Renal cortex interstitium (tissue), 15 donors: Measurements from ENCODE around the gene LRRC32. TPM values are rescaled to one million over a fixed set of nuclear protein-coding genes. Genes with fewer than 3 reads are reported as not detected.

Experiments
- DNase-seq, 11 donors: peaks; one replicate each; pipeline ENCODE4 v3.0.0-alpha.2; 2013; ENCODE audit warnings: low read depth in 9 of 11, low spot score in 4 of 11; ENCODE audit errors: extremely low read depth in 1 of 11
- long read RNA-seq, 16 experiments: transcript quantifications; one replicate each; lab custom pipeline, GENCODE V29; 2026
- polyA plus RNA-seq, 3 donors: library from polyadenylated mRNA; unstranded; fragments of 120-200 nt; gene quantifications; one replicate each; pipeline ENCODE4 v1.2.1, GENCODE V29; 2013; ENCODE audit not compliant: insufficient read length in 3 of 3

LRRC32 gene, protein sequence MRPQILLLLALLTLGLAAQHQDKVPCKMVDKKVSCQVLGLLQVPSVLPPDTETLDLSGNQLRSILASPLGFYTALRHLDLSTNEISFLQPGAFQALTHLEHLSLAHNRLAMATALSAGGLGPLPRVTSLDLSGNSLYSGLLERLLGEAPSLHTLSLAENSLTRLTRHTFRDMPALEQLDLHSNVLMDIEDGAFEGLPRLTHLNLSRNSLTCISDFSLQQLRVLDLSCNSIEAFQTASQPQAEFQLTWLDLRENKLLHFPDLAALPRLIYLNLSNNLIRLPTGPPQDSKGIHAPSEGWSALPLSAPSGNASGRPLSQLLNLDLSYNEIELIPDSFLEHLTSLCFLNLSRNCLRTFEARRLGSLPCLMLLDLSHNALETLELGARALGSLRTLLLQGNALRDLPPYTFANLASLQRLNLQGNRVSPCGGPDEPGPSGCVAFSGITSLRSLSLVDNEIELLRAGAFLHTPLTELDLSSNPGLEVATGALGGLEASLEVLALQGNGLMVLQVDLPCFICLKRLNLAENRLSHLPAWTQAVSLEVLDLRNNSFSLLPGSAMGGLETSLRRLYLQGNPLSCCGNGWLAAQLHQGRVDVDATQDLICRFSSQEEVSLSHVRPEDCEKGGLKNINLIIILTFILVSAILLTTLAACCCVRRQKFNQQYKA
- polyA plus RNA-seq = 10 to 100 TPM; 58.5 to 65.6 (median 59.5) TPM
- long read RNA-seq, donor 1, full-length matches to known transcripts = 22 of 27 reads
- long read RNA-seq, donor 1, partial matches to known transcripts = 5 of 27 reads
- long read RNA-seq, donor 1, other reads (novel, unspliced or antisense) = 0 of 27 reads
- long read RNA-seq, donor 2, full-length matches to known transcripts = 17 of 22 reads
- long read RNA-seq, donor 2, partial matches to known transcripts = 5 of 22 reads
- long read RNA-seq, donor 2, other reads (novel, unspliced or antisense) = 0 of 22 reads
- long read RNA-seq, donor 3, full-length matches to known transcripts = 28 of 28 reads
- long read RNA-seq, donor 3, partial matches to known transcripts = 0 of 28 reads
- long read RNA-seq, donor 3, other reads (novel, unspliced or antisense) = 0 of 28 reads
- long read RNA-seq, donor 4, full-length matches to known transcripts = 11 of 11 reads
- long read RNA-seq, donor 4, partial matches to known transcripts = 0 of 11 reads
- long read RNA-seq, donor 4, other reads (novel, unspliced or antisense) = 0 of 11 reads
- long read RNA-seq, donor 5 = 0 reads
- long read RNA-seq, donor 6, full-length matches to known transcripts = 16 of 16 reads
- long read RNA-seq, donor 6, partial matches to known transcripts = 0 of 16 reads
- long read RNA-seq, donor 6, other reads (novel, unspliced or antisense) = 0 of 16 reads
- long read RNA-seq, donor 7, full-length matches to known transcripts = 13 of 13 reads
- long read RNA-seq, donor 7, partial matches to known transcripts = 0 of 13 reads
- long read RNA-seq, donor 7, other reads (novel, unspliced or antisense) = 0 of 13 reads
- long read RNA-seq, donor 8, full-length matches to known transcripts = 18 of 18 reads
- long read RNA-seq, donor 8, partial matches to known transcripts = 0 of 18 reads
- long read RNA-seq, donor 8, other reads (novel, unspliced or antisense) = 0 of 18 reads
- long read RNA-seq, donor 9, full-length matches to known transcripts = 7 of 7 reads
- long read RNA-seq, donor 9, partial matches to known transcripts = 0 of 7 reads
- long read RNA-seq, donor 9, other reads (novel, unspliced or antisense) = 0 of 7 reads
- long read RNA-seq, donor 10, full-length matches to known transcripts = 7 of 7 reads
- long read RNA-seq, donor 10, partial matches to known transcripts = 0 of 7 reads
- long read RNA-seq, donor 10, other reads (novel, unspliced or antisense) = 0 of 7 reads
- long read RNA-seq, donor 11, full-length matches to known transcripts = 8 of 8 reads
- long read RNA-seq, donor 11, partial matches to known transcripts = 0 of 8 reads
- long read RNA-seq, donor 11, other reads (novel, unspliced or antisense) = 0 of 8 reads
- long read RNA-seq, donor 12, full-length matches to known transcripts = 2 of 2 reads
- long read RNA-seq, donor 12, partial matches to known transcripts = 0 of 2 reads
- long read RNA-seq, donor 12, other reads (novel, unspliced or antisense) = 0 of 2 reads
- long read RNA-seq, donor 13 = 0 reads
- long read RNA-seq, donor 14, full-length matches to known transcripts = 13 of 13 reads
- long read RNA-seq, donor 14, partial matches to known transcripts = 0 of 13 reads
- long read RNA-seq, donor 14, other reads (novel, unspliced or antisense) = 0 of 13 reads
- long read RNA-seq, donor 15, full-length matches to known transcripts = 1 of 13 reads
- long read RNA-seq, donor 15, partial matches to known transcripts = 12 of 13 reads
- long read RNA-seq, donor 15, other reads (novel, unspliced or antisense) = 0 of 13 reads
- long read RNA-seq, donor 16, full-length matches to known transcripts = 41 of 41 reads
- long read RNA-seq, donor 16, partial matches to known transcripts = 0 of 41 reads
- long read RNA-seq, donor 16, other reads (novel, unspliced or antisense) = 0 of 41 reads

DNA sequence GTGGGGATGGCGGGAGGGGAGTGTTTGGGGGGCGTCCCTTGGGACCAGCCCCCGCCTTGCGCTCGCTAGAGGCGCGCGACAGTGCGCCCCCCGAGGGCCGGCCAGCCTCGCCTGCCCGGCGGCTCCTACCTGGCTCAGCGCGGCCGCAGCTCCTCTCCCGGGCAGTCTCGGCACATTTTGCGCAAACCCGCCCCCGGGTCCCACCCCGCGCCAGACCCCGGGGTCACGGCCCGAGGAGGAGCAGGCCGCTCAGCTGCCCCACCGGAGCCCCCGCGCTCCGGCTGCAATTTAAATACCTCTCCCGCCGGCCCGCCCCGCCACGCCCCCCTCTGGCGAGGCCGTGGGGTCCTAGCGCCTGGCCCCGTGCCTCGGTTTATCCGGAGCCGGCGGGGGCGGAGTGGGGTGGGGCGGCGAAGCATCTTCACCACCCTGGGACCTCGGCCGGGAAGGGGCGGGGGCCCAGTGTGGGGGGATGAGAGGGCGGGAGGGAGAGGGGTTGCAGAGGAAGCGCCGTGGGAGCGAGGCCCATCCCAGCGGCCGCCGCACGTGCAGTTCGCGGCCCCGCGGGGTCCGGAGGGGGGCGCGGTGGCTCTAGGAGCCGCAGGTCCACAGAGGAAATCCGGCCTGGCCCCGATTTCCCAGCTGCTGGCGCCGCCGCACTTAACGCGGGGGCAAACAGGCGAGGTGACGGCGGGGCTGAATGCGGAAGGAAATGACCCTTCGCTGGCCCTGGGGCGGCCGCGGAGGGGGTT, at the start of gene LRRC32:
Gene LRRC32, minus strand, starts transcription at position 263 of the 752 bp plus-strand sequence. CDS start 4,793 bp downstream, outside the sequence.
- peak in 1 of 11 donors; percentile 58 for DNase-seq

DNA sequence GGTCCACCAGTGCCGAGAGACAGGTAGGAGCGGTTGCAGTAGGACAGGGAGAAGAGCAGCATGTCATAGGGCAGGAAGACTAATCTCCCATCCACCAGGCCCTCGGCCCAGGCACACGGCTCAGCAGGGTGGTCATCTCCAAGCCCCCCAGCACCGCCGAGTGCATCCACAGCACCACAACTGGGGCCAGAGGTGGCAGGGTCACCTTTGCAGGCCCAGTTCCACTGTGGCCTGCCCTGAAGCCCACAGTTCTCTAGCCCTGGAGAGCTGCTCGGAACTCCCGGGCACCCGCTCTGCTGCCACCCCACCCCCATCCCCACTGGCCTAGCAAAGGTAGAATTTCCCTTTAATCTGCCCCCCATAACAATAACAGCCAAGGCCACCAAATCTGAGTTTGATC, 49.1 kb upstream of the LRRC32 start:
- DNase-seq = no peak

DNA sequence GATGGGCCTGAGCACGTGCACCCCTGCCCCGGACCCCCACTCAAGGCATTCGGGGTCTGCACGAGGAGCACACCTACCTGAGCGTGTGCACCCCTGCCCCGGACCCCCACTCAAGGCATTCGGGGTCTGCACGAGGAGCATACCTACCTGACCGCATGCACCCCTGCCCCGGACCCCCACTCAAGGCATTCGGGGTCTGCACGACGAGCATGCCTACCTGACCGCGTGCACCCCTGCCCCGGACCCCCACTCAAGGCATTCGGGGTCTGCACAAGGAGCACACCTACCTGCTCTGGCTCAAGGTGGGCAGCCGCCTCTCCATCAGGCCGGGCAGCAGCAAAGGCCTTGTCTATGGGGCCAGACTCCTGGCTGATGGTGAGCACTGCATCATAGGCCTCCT, 48.7 kb upstream of the LRRC32 start:
- DNase-seq = no peak

DNA sequence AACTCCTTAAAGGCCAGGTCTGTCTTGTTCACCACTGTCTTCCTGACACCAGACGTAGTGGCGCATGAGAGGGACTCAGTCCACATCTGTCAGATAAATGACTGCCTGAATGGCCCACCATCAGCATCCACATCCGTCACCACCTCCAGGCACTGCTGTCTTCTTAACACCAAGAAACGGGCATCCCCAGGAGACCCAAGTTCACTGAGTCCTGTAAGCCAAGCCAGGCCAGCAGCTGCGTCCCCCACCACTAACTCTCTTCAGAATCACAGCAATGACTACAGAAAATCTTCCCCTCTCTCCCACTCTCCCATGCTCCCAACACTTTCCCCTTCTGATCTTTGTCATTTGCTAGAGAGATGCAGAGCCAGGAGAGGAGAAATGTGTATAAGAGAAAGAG, 47.3 kb upstream of the LRRC32 start:
- no peak for DNase-seq

DNA sequence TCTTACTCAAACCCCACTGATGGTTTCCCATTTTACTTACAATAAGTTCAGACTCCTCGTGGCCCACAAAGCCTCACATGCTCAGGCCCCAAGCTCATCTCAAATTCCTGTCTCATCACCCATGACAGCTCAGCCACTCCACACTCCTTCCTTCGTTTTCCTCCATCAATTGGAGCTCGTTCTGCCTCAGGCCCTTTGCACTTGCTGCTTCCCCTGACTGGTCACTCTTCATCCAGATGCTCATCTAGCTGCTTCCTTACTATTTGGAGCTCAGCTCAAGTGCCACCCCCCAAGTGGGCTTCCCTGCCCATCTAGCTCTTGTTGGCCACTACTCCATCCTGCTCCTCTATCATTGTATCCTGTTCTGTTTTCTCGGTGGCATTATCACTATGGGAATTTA, 46.8 kb upstream of the LRRC32 start:
- DNase-seq = no peak

DNA sequence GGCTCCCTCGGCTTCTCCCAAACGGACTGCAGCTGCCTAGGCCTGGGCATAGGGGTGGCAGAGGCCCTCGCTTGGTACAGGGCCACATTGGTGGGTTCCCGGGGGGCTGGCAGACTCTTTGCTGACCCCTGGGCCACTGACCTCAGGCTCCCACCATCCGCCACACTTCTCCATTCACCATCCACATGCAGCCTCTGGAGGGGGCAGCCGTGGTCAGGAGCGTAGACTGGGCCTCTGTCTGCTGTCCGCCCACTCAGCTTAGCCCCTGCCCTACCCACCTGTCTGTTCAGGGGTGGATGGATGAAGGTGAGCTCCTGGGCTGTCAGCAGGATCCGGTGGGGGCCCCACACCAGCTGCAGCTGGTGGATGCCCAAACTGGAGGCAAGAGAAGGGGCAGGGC, 45.7 kb upstream of the LRRC32 start:
- no peak for DNase-seq

DNA sequence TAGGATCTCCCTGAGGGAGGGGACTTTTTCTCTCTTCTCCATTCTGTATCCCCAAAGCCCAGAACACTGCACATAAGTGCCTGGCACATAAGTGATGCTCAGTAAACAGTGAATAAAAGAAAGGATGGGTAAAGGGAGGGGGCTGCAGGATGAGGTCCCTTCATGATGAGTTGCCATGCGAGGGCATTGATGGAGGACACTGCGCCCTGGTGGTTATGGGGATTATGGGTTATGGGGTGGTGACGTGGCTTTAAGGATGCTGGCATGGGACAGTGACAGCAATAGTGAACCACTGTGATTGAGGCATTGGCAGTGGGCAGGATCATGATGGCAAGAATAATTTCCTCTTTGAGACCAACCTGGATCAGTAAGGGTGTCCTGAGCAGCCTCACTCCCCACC, 43.9 kb upstream of the LRRC32 start:
- DNase-seq = no peak

DNA sequence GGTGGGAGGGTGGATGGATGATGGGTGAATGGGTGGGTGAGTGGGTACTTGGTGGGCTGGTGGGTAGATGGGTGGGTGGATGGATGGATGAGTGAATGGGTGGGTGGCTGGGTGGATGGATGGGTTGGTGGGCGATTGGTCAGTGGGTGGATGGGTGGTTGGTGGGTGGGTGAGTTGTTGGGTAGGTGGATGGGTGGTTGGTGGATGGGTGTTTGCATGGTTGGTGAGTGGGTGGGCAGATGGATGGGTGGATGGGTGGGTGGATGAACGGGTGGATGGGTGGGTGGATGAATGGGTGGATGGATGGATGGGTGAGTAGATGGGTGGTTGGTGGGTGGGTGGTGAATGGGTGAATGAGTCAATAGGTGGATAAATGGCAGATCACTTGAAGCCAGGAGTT, 43.0 kb upstream of the LRRC32 start:
- no peak for DNase-seq

DNA sequence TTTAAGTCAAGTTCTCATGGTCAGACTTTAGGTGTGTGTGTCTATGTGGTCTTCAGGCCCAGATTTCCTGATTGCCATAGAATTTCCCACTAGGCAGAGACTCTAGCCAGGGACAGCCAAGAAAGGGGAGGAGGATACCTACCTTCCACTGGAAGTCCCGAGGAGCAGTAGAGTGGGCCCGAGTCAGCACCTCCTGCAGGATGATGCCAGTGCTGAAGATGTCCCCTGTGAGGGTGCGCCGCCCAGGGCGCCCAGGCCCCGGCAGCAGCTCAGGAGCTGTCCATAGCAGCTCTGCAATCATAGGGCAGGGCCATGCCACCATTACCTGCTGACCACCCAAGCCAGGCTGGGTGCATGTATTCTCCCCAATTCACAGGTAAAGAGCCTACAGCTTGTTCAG, 41.6 kb upstream of the LRRC32 start:
- no peak for DNase-seq

DNA sequence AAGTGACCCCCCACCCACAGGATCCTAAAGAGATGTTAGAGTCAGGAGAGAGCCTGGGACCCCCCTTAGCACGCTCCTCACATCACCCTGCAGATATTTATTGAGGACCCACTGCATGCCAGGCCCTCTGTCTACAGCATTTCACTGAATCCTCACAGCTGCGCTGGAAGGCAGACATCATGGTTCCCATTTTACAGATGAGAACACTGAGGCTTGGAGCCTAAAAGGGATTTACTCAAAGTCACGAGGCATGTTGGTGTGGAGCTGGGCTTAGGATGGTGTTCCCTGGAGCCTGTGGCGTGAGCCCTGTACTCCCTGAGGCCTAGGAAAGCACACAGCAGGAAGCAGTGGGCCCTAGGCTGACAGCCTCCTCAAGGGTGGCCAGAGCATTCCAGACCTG, 39.2 kb upstream of the LRRC32 start:
- DNase-seq = no peak

DNA sequence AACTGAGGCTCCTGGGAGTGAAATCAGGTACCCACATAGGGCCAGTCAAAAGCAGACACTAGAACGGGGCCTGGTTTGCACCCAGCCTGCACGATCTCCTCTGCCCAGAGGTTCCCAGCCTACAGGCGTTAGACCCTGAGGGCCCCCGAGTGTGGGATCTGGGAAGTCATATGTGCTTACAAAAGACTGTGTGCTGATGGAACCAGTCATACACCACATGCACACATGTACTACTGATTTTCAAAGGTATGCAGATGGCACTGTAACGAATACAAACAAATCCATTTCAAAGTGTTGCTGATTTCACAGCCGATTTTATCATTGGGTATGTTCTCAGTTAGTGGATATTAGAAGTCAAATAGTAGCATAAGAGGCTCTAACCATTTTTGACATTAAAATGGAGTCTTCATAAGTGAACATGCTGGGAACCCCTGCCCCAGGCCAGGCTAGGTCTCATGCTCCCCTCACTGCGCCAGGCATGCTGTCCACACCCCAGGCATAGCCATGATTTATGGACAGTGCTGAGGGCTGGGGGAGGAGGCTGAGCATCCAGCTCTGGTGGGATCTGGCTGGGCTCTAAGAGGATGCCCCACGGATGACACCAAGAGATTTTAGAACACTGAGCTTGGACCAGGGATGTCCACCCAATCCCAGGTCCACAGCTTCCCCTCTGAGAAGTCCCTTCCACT, 38.6 kb upstream of the LRRC32 start:
- no peak for DNase-seq

DNA sequence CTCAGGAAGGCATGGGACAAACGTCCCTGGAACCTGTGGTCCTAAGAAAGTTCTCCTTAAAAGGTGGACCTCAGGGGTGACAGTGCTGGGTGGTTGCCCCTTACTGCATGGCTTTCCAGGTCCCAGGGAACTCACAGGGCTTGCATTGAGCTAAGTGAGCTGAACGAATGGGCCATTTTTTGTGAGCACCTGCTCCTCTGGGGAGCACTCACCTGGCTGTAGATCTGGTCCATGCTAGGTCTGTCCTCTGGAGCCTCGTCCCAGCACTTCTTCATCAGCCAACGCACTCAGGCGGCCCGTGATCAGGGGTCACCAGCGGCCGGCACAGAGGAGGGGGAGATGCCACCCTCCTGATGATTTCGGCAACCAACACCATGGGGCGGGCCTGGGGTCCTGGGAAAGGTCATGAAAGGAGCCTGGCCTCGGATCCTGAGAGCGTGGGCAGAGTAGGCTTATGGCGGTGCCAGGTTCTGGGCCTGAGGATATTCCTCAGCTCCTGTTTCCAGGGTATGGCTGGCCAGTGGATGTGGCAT, 36.8 kb upstream of the LRRC32 start:
- no peak for DNase-seq

DNA sequence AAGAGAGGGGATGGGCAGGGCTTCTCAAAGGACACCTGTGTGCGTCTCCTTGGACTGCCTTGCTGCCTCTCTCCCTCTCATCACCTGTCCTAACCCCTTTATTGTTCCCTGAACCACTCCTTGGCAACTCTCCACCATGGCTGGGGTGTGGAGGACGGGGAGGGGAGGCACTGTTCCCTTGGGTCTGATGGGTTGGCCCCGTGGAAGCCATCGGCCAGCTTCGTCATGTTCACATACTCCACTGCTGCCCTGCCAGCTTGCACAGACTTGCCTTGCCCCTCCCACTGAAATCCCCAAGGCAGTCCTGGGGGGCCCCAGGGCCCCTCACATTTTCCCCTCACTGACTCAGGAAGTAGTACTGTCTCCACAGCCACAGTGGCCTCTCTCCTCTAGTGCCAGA, 36.1 kb upstream of the LRRC32 start:
- no peak for DNase-seq

DNA sequence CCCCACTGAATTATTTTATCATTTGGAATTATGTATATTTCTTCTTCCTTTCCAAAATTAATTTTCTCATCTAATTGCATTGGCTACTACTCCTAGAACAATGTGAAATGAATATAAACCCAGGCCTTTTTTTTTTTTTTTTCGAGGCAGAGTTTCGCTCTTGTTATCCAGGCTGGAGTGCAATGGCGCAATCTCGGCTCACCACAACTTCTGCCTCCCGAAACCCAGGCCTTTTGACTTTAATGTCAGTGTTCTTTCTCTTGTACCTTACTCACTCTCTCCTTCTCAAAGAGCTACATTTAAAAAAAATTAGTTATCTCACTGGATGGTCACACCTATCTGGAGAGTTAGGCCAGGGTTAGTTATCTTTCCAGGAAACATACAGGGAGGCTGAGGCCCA, 35.3 kb upstream of the LRRC32 start:
- no peak for DNase-seq

DNA sequence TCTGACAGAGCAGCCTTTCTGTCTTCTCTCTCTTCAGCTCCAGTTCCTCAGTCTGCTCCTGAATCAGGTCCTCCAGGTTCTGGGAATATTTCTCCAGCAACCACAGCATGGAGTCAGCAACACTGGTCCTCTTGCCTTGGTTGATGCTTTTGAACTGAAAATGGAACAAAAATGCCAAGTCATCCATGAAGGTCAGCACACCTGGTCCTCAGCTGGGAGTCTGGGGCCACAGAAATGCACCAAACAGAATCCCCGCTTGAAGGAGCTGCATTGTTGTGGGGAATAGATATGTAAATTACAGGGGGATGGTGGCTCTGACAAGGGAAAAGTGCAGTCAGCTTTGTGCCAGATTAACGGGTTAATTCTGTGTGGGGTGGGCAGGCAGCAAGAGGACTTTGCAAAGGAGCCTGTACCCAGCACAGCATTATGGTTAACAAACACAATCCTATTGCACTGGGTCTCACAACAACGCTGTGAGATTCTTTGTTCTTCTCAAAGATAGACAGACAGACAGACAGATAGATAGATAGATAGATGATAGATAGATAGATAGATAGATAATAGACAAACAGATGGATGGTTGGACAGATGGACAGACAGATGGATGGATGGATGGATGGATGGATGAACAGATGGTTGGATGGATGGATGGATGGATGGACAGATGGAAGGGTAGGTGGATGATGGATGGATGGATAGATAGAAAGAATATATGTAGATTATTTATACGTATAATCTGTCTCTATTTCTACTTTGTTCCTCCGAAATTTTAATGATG, 33.8 kb upstream of the LRRC32 start:
- no peak for DNase-seq
